ENCODE results near the gene FAM114A1. TPM values are rescaled to one million over a fixed set of nuclear protein-coding genes. Genes with fewer than 3 reads are reported as not detected.

Gene FAM114A1
- total RNA-seq, 2 experiments from 2014 or later, result 0.16 to 0.20 TPM

DNA sequence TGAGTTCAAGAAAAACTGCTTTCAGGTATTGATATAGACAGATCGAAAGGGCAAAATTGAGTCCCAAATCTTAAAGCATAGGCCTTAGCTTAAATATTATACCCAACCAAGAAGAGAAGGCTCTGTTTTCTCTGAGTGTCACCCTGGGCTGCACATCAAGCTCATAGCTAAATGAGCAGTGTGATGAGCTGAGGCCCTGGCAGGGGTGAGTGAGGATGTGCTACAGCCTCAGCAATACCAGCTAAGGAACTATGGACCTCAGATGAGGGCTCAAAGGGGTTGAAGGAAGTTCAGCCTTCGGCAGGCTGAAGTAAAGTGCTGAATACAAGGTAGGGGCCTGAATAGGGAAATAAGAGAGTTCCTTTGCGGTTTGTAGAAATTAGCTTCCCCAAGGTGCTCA is 79.3 kb downstream of the FAM114A1 start:
- ATAC-seq (no peak), DNase-seq (no peak)
- peaks cover 12% of the 10 kb centered on the region for H3K4me1 Mint-ChIP-seq (ENCODE audit: low read depth)
- ChIA-PET POLR2A (interaction anchor here (1.0 kb wide), 1 partner anchor 124 kb away, joined by 3 read pairs; no protein-coding TSS in a partner anchor), CTCF (no interaction called here)
- H3K4me3 Mint-ChIP-seq, result no peak overlapping the region
- no peaks in the 10 kb centered on the region for H3K27me3 Mint-ChIP-seq
- no peaks in the 10 kb centered on the region for H3K9me3 Mint-ChIP-seq
- intact Hi-C loops (cut with micrococcal nuclease), result loop anchor here (5.0 kb wide), 1 partner anchor 35 kb away; no protein-coding TSS in a partner anchor
- H3K27ac Mint-ChIP-seq, result no peak overlapping the region
- no peaks in the 10 kb centered on the region for H3K36me3 Mint-ChIP-seq (ENCODE audit: low read depth)
- TF ChIP-seq, protein P1, sequence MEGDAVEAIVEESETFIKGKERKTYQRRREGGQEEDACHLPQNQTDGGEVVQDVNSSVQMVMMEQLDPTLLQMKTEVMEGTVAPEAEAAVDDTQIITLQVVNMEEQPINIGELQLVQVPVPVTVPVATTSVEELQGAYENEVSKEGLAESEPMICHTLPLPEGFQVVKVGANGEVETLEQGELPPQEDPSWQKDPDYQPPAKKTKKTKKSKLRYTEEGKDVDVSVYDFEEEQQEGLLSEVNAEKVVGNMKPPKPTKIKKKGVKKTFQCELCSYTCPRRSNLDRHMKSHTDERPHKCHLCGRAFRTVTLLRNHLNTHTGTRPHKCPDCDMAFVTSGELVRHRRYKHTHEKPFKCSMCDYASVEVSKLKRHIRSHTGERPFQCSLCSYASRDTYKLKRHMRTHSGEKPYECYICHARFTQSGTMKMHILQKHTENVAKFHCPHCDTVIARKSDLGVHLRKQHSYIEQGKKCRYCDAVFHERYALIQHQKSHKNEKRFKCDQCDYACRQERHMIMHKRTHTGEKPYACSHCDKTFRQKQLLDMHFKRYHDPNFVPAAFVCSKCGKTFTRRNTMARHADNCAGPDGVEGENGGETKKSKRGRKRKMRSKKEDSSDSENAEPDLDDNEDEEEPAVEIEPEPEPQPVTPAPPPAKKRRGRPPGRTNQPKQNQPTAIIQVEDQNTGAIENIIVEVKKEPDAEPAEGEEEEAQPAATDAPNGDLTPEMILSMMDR (IDR thresholded peaks at IDR 0.05), result no peak

DNA sequence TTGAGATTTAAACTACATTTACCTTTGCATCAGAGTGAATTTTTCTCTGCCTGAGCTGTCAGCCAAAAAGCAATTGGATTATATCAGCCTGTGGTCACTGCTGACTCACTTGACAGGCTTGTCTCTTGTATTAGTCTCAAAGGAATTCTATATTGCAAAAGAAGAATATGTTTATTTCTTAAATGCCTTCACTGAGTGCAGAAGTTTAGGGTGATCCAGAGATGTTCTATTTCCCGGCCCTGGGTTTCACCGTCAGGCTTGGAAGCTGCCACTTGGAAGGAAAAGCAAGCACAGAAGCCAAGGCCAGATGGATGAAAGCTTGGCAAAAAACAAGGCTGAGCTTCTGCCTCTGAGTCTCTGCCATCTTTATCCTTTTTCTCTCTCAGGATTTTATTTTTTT is 80.9 kb downstream of the FAM114A1 start:
- H3K27ac Mint-ChIP-seq, result no peak overlapping the region
- H3K36me3 Mint-ChIP-seq (ENCODE audit: low read depth), result no peaks in the 10 kb centered on the region
- CTCF ChIA-PET, result interaction anchor here (0.9 to 1.4 kb wide), 3 partner anchors 44 to 172 kb away, joined by 3 to 4 read pairs (median 3); no protein-coding TSS in a partner anchor
- TF ChIP-seq, protein P1 (IDR thresholded peaks at IDR 0.05), result no peak
- no peak overlapping the region for H3K4me3 Mint-ChIP-seq
- H3K4me1 Mint-ChIP-seq (ENCODE audit: low read depth), result peaks cover 12% of the 10 kb centered on the region
- POLR2A ChIA-PET, result no interaction called here
- no peaks in the 10 kb centered on the region for H3K27me3 Mint-ChIP-seq
- no peak for ATAC-seq
- H3K9me3 Mint-ChIP-seq, result no peaks in the 10 kb centered on the region
- intact Hi-C loops (cut with micrococcal nuclease), result loop anchor here (5.0 kb wide), 1 partner anchor 34 kb away; no protein-coding TSS in a partner anchor
- peak; percentile 16 for DNase-seq

DNA sequence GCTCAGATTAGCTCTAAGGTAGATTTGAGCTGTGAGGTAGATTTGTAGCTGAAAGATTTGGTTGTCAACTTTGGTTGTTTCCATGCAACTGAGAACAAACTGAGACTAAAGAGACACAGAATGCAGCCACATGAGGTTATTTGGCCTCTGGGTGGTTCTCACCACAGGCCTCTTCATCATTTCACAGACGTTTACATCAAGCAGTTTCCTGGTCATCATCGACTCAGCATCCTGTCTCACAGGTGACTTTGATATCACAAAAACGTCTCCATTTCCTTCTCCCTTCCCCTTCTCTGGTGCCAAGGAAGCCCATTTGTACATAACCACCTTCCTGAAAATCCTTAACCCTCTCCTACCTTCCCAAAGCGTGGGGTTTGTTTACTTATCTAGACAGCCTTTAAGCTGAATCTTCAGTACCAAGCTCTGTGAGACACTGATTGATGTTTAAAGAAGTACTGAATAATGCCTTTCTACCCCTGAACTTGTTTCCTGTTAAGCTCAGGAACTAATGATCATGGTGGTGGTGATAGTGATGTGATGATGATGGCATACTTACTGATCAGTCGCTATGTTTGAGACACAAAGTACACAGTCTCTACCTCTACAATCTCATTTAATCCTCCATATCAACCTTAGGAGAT is 81.9 kb downstream of the FAM114A1 start:
- no peaks in the 10 kb centered on the region for H3K36me3 Mint-ChIP-seq (ENCODE audit: low read depth)
- H3K4me1 Mint-ChIP-seq (ENCODE audit: low read depth), result peaks cover 12% of the 10 kb centered on the region
- DNase-seq (peak; percentile 68), ATAC-seq (peak; percentile 92)
- CTCF ChIA-PET, result interaction anchor here (0.8 to 2.3 kb wide), 7 partner anchors 8 to 190 kb away, joined by 3 to 7 read pairs (median 3); no protein-coding TSS in a partner anchor
- H3K9me3 Mint-ChIP-seq, result no peaks in the 10 kb centered on the region
- H3K27me3 Mint-ChIP-seq, result peaks cover 2% of the 10 kb centered on the region
- TF ChIP-seq, protein P1 (IDR thresholded peaks at IDR 0.05), result no peak
- H3K4me3 Mint-ChIP-seq, result no peak overlapping the region
- POLR2A ChIA-PET, result interaction anchor here (1.1 to 1.6 kb wide), 3 partner anchors 9 to 96 kb away, joined by 3 to 4 read pairs (median 3); no protein-coding TSS in a partner anchor
- intact Hi-C loops (cut with micrococcal nuclease), result loop anchor here (5.0 kb wide), 1 partner anchor 33 kb away; no protein-coding TSS in a partner anchor
- peak overlapping the region; percentile 68 for H3K27ac Mint-ChIP-seq

DNA sequence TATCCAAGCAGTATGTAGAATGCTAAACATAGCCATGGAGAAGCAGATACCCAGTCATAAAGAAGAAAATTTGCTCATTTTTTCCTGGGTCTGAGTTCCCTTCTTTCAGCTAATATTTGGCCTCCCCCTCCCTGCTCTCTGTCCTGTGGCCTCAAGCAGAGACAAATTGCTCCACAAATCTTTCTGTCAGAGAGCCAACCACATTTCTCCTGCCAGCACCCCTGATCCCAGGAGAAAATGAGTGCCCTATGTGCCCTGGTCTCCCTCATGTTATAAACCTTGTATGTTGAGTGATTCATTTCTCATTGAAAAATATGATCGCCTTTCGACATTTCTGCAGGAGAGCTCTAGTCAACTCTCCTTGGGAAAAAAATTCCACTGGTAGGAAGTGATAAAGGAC is 82.6 kb downstream of the FAM114A1 start:
- no peaks in the 10 kb centered on the region for H3K9me3 Mint-ChIP-seq
- no peak overlapping the region for H3K27ac Mint-ChIP-seq
- peaks cover 2% of the 10 kb centered on the region for H3K27me3 Mint-ChIP-seq
- DNase-seq (no peak), ATAC-seq (no peak)
- intact Hi-C loops (cut with micrococcal nuclease), result no loop called here
- POLR2A ChIA-PET, result interaction anchor here (1.1 to 1.6 kb wide), 3 partner anchors 9 to 95 kb away, joined by 3 to 4 read pairs (median 3); no protein-coding TSS in a partner anchor
- H3K4me3 Mint-ChIP-seq, result no peak overlapping the region
- H3K36me3 Mint-ChIP-seq (ENCODE audit: low read depth), result no peaks in the 10 kb centered on the region
- peaks cover 12% of the 10 kb centered on the region for H3K4me1 Mint-ChIP-seq (ENCODE audit: low read depth)
- TF ChIP-seq, protein P1 (IDR thresholded peaks at IDR 0.05), result no peak
- CTCF ChIA-PET, result interaction anchor here (0.8 to 2.3 kb wide), 6 partner anchors 8 to 190 kb away, joined by 3 to 7 read pairs (median 3); no protein-coding TSS in a partner anchor

DNA sequence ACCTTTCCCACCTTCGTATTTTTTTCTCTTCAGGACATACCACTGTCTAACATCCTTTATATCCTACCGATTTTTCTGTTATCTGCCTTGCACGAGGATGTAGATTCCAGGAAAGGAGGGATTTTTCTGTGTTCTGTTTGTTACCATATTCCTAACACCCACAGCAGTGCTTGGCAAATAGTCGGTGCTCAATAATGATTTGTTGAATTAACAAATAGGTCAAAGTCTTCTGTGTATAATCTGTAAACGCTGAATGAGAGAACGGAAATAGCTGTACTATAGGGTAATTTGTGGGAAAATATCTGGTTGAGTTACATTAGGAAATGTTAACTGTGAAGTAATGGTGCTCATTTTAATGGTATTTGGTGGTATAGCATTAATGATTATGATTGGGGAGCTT is 83.1 kb downstream of the FAM114A1 start:
- POLR2A ChIA-PET, result interaction anchor here (1.6 kb wide), 1 partner anchor 10 kb away, joined by 3 read pairs; no protein-coding TSS in a partner anchor
- H3K4me1 Mint-ChIP-seq (ENCODE audit: low read depth), result peaks cover 12% of the 10 kb centered on the region

More for the DNA sequence above, 83.1 kb downstream of the FAM114A1 start:
- H3K36me3 Mint-ChIP-seq (ENCODE audit: low read depth), result no peaks in the 10 kb centered on the region
- ATAC-seq (no peak), DNase-seq (no peak)
- H3K4me3 Mint-ChIP-seq, result no peak overlapping the region
- H3K27ac Mint-ChIP-seq, result no peak overlapping the region
- peaks cover 2% of the 10 kb centered on the region for H3K27me3 Mint-ChIP-seq
- CTCF ChIA-PET, result interaction anchor here (1.0 to 2.3 kb wide), 2 partner anchors 48 to 191 kb away, joined by 3 to 7 read pairs; no protein-coding TSS in a partner anchor
- TF ChIP-seq, protein P1 (IDR thresholded peaks at IDR 0.05), result no peak
- intact Hi-C loops (cut with micrococcal nuclease), result no loop called here
- H3K9me3 Mint-ChIP-seq, result no peaks in the 10 kb centered on the region
